ENCODE results near the gene PTGER2. TPM values are rescaled to one million over a fixed set of nuclear protein-coding genes. Genes with fewer than 3 reads are reported as not detected.
A peak's percentile ranks its signal among the peaks of the same experiment; 100 is the strongest.

PTGER2 gene
- total RNA-seq, 1 experiment from 2014 or later, result 0.57 TPM

GRCh38 chr14:52272375-52272774, 41.7 kb upstream of the PTGER2 start:
- Histone ChIP-seq H3K27ac (ENCODE audit: low read depth, low read length) (no peak overlapping the region), H4K20me1 (ENCODE audit: insufficient read depth) (no peaks in the 10 kb centered on the region), H3K27me3 (ENCODE audit: insufficient read depth, low read length) (no peaks in the 10 kb centered on the region), H3K9ac (ENCODE audit: low read length) (no peak overlapping the region), H3K36me3 (ENCODE audit: control insufficient read depth in 1 of 2, insufficient read depth in 2 of 2, low read length in 2 of 2) (no peaks in the 10 kb centered on the region), H3K9me3 (ENCODE audit: control insufficient read depth in 1 of 2, insufficient read depth in 1 of 2, low read depth in 1 of 2, low read length in 2 of 2) (no peaks in the 10 kb centered on the region), H3K9me2 (ENCODE audit: insufficient read depth) (no peaks in the 10 kb centered on the region), H3K4me2 (ENCODE audit: low read length) (no peak overlapping the region), H2AFZ (ENCODE audit: low read depth, low read length, poor library complexity, severe bottlenecking) (no peak overlapping the region), H3K79me2 (ENCODE audit: insufficient read depth, low read length) (no peaks in the 10 kb centered on the region), H3K4me3 (replicated peaks in 1 of 2; ENCODE audit: low read depth in 1 of 2, low read length in 2 of 2) (no peak overlapping the region), H3K4me1 (ENCODE audit: control insufficient read depth in 1 of 2, insufficient read depth in 2 of 2, low read length in 2 of 2) (no peaks in the 10 kb centered on the region)
- POLR2A ChIA-PET, result no interaction called here
- BruUV-seq (replicated peaks), result no TSS peak
- CTCF ChIA-PET, result interaction anchor here (0.6 to 2.0 kb wide), 3 partner anchors 126 to 229 kb away, joined by 3 to 7 read pairs (median 5); no protein-coding TSS in a partner anchor
- peak; percentile 29 for DNase-seq (ENCODE audit: low read depth, low spot score)
- RAD21 ChIA-PET (ENCODE audit: low non-redundant PET in 1 of 2, low total read pairs in 2 of 2, uncharacterized antibody in 2 of 2, unreplicated experiment in 2 of 2), result no interaction called here
- ATAC-seq, result peak; percentile 89
- TF ChIP-seq RAD21 (IDR thresholded peaks at IDR 0.05; ENCODE audit: low read depth) (peak; percentile 68), SRF (IDR thresholded peaks at IDR 0.05; ENCODE audit: low read depth) (no peak), CTCF (IDR thresholded peaks at IDR 0.05 in 2 of 3, conservative IDR thresholded peaks at IDR 0.05 in 1 of 3; ENCODE audit: borderline replicate concordance in 1 of 3, insufficient read depth in 1 of 3, low read depth in 2 of 3, low read length in 2 of 3) (peak; percentile 46 to 79 (median 61); a peak in 5 of 6 replicates)
- intact Hi-C loops (cut with micrococcal nuclease), result loop anchor here (1.0 to 10.0 kb wide), 3 partner anchors 128 to 275 kb away; no protein-coding TSS in a partner anchor

- BruUV-seq (replicated peaks), result no TSS peak
- ATAC-seq (no peak), DNase-seq (ENCODE audit: low read depth, low spot score) (no peak)
- Histone ChIP-seq H2AFZ (ENCODE audit: low read depth, low read length, poor library complexity, severe bottlenecking) (no peak overlapping the region), H3K9me3 (ENCODE audit: control insufficient read depth in 1 of 2, insufficient read depth in 1 of 2, low read depth in 1 of 2, low read length in 2 of 2) (no peaks in the 10 kb centered on the region), H3K4me1 (ENCODE audit: control insufficient read depth in 1 of 2, insufficient read depth in 2 of 2, low read length in 2 of 2) (peaks cover 0 to 5% of the 10 kb centered on the region in 2 experiments; a peak in 2 of 4 replicates), H3K36me3 (ENCODE audit: control insufficient read depth in 1 of 2, insufficient read depth in 2 of 2, low read length in 2 of 2) (no peaks in the 10 kb centered on the region), H3K4me2 (ENCODE audit: low read length) (no peak overlapping the region), H3K79me2 (ENCODE audit: insufficient read depth, low read length) (no peaks in the 10 kb centered on the region), H3K9ac (ENCODE audit: low read length) (no peak overlapping the region), H3K9me2 (ENCODE audit: insufficient read depth) (no peaks in the 10 kb centered on the region), H4K20me1 (ENCODE audit: insufficient read depth) (no peaks in the 10 kb centered on the region), H3K27ac (ENCODE audit: low read depth, low read length) (no peak overlapping the region), H3K4me3 (replicated peaks in 1 of 2; ENCODE audit: low read depth in 1 of 2, low read length in 2 of 2) (no peak overlapping the region), H3K27me3 (ENCODE audit: insufficient read depth, low read length) (no peaks in the 10 kb centered on the region)
- ChIA-PET RAD21 (ENCODE audit: low non-redundant PET in 1 of 2, low total read pairs in 2 of 2, uncharacterized antibody in 2 of 2, unreplicated experiment in 2 of 2) (no interaction called here), POLR2A (no interaction called here), CTCF (no interaction called here)
- intact Hi-C loops (cut with micrococcal nuclease), result loop anchor here (10.0 kb wide), 1 partner anchor 131 kb away; no protein-coding TSS in a partner anchor
- TF ChIP-seq ATF3 (IDR thresholded peaks at IDR 0.05) (no peak), RAD21 (IDR thresholded peaks at IDR 0.05; ENCODE audit: low read depth) (no peak), FOSL1 (IDR thresholded peaks at IDR 0.05; ENCODE audit: low read depth) (no peak), EGR1 (IDR thresholded peaks at IDR 0.05; ENCODE audit: low read depth) (no peak), REST (IDR thresholded peaks at IDR 0.05; ENCODE audit: low read depth) (no peak), ZFX (IDR thresholded peaks at IDR 0.05) (no peak), SRF (IDR thresholded peaks at IDR 0.05; ENCODE audit: low read depth) (no peak), POLR2A (IDR thresholded peaks at IDR 0.05; ENCODE audit: borderline replicate concordance, extremely low read depth, insufficient read depth, insufficient read length) (no peak), ZNF274 (IDR thresholded peaks at IDR 0.05; ENCODE audit: low read depth, low read length) (no peak), CTCF (IDR thresholded peaks at IDR 0.05 in 2 of 3, conservative IDR thresholded peaks at IDR 0.05 in 1 of 3; ENCODE audit: borderline replicate concordance in 1 of 3, insufficient read depth in 1 of 3, low read depth in 2 of 3, low read length in 2 of 3) (no peak)
Measured at GRCh38 chr14:52275372-52275771, 38.7 kb upstream of the PTGER2 start.
